GM19328 (cell line): ENCODE results near the gene FCRL4.
A peak's percentile ranks its signal among the peaks of the same experiment; 100 is the strongest.
"Not testable (repeated sequence)": the region's sequence is repeated elsewhere in the genome, so short reads cannot be mapped to it uniquely, and the experiment has no call there.

Experiments used
- ATAC-seq: cut with Tn5 transposase; IDR thresholded peaks from one replicate; pipeline ENCODE4 v1.9.1; 2021; ENCODE audit warnings: mild to moderate bottlenecking, moderate library complexity; ENCODE audit not compliant: unreplicated experiment

Gene FCRL4

GRCh38 chr1:157551694-157552693 lies 45.9 kb downstream of the FCRL4 start, which contains the start of gene FCRL5:
TSS of gene FCRL5 (minus strand) at chr1:157552515. CDS start at chr1:157552362, 153 bp downstream.
- ATAC-seq = peak; percentile 63

- ATAC-seq = not testable (repeated sequence)
Measured at GRCh38 chr1:157548081-157548480, 49.8 kb downstream of the FCRL4 start.

- ATAC-seq = no peak
Measured at GRCh38 chr1:157542676-157543075, 55.2 kb downstream of the FCRL4 start.

GRCh38 chr1:157540852-157541251 lies 57.0 kb downstream of the FCRL4 start:
- no peak for ATAC-seq

- ATAC-seq = no peak
Measured at GRCh38 chr1:157540160-157540748, 57.6 kb downstream of the FCRL4 start.

- no peak for ATAC-seq
Measured at GRCh38 chr1:157539568-157539967, 58.3 kb downstream of the FCRL4 start.

- no peak for ATAC-seq
Measured at GRCh38 chr1:157532569-157532968, 65.3 kb downstream of the FCRL4 start.

- ATAC-seq = no peak
Measured at GRCh38 chr1:157523774-157524493, 74.0 kb downstream of the FCRL4 start.
